Astrocyte (in vitro differentiated cells and primary cell): Measurements from ENCODE around the gene ADAMTS19. TPM values are rescaled to one million over a fixed set of nuclear protein-coding genes. Genes with fewer than 3 reads are reported as not detected.

Experiments
- DNase-seq: peaks from one replicate; pipeline ENCODE4 v3.0.0-alpha.2; 2010; ENCODE audit warnings: low read depth
- FAIRE-seq: peaks from 2 replicates; lab custom pipeline; 2011; peaks lifted over from hg19 to GRCh38; lab: Jason Lieb, UNC
- H2AFZ ChIP-seq: 2 replicates; pipeline ENCODE4 v1.6.0; 2012; ENCODE audit warnings: low read depth, low read length, inconsistent platforms
- H3K27ac ChIP-seq: 2 replicates; pipeline ENCODE4 v1.5.1; 2011; ENCODE audit warnings: low read depth, low read length, inconsistent platforms
- H3K27me3 ChIP-seq: 2 replicates; pipeline ENCODE4 v1.6.0; 2011; ENCODE audit warnings: low read length, inconsistent platforms; ENCODE audit not compliant: insufficient read depth
- H3K36me3 ChIP-seq: 2 replicates; pipeline ENCODE4 v1.5.1; 2011; ENCODE audit warnings: low read length, inconsistent platforms; ENCODE audit not compliant: insufficient read depth
- H3K4me1 ChIP-seq: 2 replicates; pipeline ENCODE4 v1.5.1; 2011; ENCODE audit warnings: low read length, inconsistent platforms; ENCODE audit not compliant: insufficient read depth
- H3K4me2 ChIP-seq: 2 replicates; pipeline ENCODE4 v1.6.0; 2012; ENCODE audit warnings: low read length, inconsistent platforms
- H3K4me3 ChIP-seq: 2 replicates; pipeline ENCODE4 v1.5.1; 2011; ENCODE audit warnings: low read depth, mild to moderate bottlenecking, low read length, inconsistent platforms; ENCODE audit not compliant: insufficient read depth
- H3K79me2 ChIP-seq: 2 replicates; pipeline ENCODE4 v1.6.0; 2012; ENCODE audit warnings: mild to moderate bottlenecking, low read length, inconsistent platforms; ENCODE audit not compliant: insufficient read depth
- H3K9ac ChIP-seq: 2 replicates; pipeline ENCODE4 v1.6.0; 2012; ENCODE audit warnings: mild to moderate bottlenecking, low read length, inconsistent platforms
- H3K9me3 ChIP-seq: 2 replicates; pipeline ENCODE4 v1.5.1; 2012; ENCODE audit warnings: low read depth, mild to moderate bottlenecking, low read length, inconsistent platforms; ENCODE audit not compliant: insufficient read depth
- H4K20me1 ChIP-seq: 2 replicates; pipeline ENCODE4 v1.6.0; 2012; ENCODE audit warnings: low read length, inconsistent platforms; ENCODE audit not compliant: insufficient read depth
- H3K27ac Mint-ChIP-seq: one replicate; pipeline ENCODE4 v1.8.0; 2021; ENCODE audit warnings: mild to moderate bottlenecking, mixed read lengths; ENCODE audit not compliant: unreplicated experiment
- H3K27me3 Mint-ChIP-seq: one replicate; pipeline ENCODE4 v1.8.0; 2021; ENCODE audit warnings: low read depth, mixed read lengths; ENCODE audit not compliant: unreplicated experiment
- H3K36me3 Mint-ChIP-seq: one replicate; pipeline ENCODE4 v1.8.0; 2021; ENCODE audit warnings: low read depth, mixed read lengths; ENCODE audit not compliant: unreplicated experiment
- H3K4me1 Mint-ChIP-seq: one replicate; pipeline ENCODE4 v1.8.0; 2021; ENCODE audit warnings: low read depth, mixed read lengths; ENCODE audit not compliant: unreplicated experiment
- H3K4me3 Mint-ChIP-seq: one replicate; pipeline ENCODE4 v1.8.0; 2021; ENCODE audit warnings: mild to moderate bottlenecking, moderate library complexity, mixed read lengths; ENCODE audit not compliant: unreplicated experiment
- H3K9me3 Mint-ChIP-seq: one replicate; pipeline ENCODE4 v1.8.0; 2021; ENCODE audit warnings: mild to moderate bottlenecking, mixed read lengths; ENCODE audit not compliant: unreplicated experiment
- EZH2 ChIP-seq: IDR thresholded peaks from 2 replicates; pipeline ENCODE4 v1.6.1; 2012; ENCODE audit warnings: mild to moderate bottlenecking, low read length, inconsistent platforms; ENCODE audit not compliant: insufficient read depth
- total RNA-seq: library from RNA; stranded (reverse); gene quantifications from 2 replicates; pipeline ENCODE4 v1.2.1, GENCODE V29; 2021
- TF ChIP-seq, protein P1 (sequence below): IDR thresholded peaks from 2 replicates; pipeline ENCODE4 v1.5.1; 2011; ENCODE audit warnings: low read depth, mild to moderate bottlenecking, inconsistent platforms, low read length, moderate library complexity; ENCODE audit not compliant: insufficient read depth

The ADAMTS19 gene
- total RNA-seq, 1 donor from 2014 or later: 0.61 TPM

DNA sequence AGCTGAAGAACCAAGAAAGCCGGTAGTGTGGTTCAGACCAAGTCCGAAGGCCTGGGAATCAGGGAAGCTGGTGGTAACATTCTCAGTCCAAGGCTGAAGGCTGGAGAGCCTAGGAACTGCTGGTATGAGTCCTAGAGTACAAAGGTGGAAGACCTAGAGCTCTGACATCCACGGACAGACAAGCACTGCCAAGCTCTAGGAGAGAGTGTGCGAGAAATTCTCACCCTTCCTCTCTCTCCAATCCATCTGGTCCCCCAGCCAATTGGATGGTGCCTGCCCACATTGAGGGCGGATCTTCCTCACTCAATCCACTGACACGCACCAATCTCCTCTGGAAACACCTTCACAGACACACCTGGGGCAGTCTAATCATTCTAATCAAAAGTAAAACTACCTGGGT is 19.7 kb upstream of the ADAMTS19 start:
- no peaks in the 10 kb centered on the region for H3K27me3 ChIP-seq
- no peaks in the 10 kb centered on the region for H3K79me2 ChIP-seq
- H3K4me2 ChIP-seq: no peak overlapping the region
- FAIRE-seq (no peak), DNase-seq (no peak)
- H3K9ac ChIP-seq: no peak overlapping the region
- no peaks in the 10 kb centered on the region for H3K4me1 ChIP-seq
- Mint-ChIP-seq H3K36me3 (no peaks in the 10 kb centered on the region), H3K4me3 (no peak overlapping the region), H3K9me3 (no peaks in the 10 kb centered on the region), H3K27me3 (no peaks in the 10 kb centered on the region), H3K27ac (no peak overlapping the region), H3K4me1 (no peaks in the 10 kb centered on the region)
- TF ChIP-seq, protein P1, sequence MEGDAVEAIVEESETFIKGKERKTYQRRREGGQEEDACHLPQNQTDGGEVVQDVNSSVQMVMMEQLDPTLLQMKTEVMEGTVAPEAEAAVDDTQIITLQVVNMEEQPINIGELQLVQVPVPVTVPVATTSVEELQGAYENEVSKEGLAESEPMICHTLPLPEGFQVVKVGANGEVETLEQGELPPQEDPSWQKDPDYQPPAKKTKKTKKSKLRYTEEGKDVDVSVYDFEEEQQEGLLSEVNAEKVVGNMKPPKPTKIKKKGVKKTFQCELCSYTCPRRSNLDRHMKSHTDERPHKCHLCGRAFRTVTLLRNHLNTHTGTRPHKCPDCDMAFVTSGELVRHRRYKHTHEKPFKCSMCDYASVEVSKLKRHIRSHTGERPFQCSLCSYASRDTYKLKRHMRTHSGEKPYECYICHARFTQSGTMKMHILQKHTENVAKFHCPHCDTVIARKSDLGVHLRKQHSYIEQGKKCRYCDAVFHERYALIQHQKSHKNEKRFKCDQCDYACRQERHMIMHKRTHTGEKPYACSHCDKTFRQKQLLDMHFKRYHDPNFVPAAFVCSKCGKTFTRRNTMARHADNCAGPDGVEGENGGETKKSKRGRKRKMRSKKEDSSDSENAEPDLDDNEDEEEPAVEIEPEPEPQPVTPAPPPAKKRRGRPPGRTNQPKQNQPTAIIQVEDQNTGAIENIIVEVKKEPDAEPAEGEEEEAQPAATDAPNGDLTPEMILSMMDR: no peak
- TF ChIP-seq EZH2: no peak
- no peak overlapping the region for H2AFZ ChIP-seq
- no peak overlapping the region for H3K4me3 ChIP-seq
- H3K9me3 ChIP-seq: no peaks in the 10 kb centered on the region
- H4K20me1 ChIP-seq: no peaks in the 10 kb centered on the region
- no peaks in the 10 kb centered on the region for H3K36me3 ChIP-seq
- H3K27ac ChIP-seq: no peak overlapping the region

DNA sequence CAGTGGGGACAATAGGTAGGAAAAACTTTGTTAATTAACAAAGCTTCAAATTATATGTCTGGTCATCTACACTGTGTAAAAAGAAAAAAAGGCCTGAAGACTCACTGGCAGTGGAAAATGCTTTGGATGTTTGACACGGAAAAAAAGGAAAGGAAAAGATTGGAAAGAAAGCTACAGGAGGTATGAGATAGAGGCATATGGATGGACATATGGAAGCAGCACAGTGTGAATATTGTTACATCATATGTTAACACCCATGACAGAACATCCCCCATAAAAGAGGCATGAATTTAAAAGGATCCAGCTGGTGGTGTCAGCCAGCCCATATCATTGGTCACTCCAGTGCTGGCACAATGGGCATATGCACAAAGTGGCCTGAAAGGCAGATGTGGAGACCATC is 19.0 kb upstream of the ADAMTS19 start:
- Histone ChIP-seq H3K9ac (no peak overlapping the region), H3K27ac (no peak overlapping the region), H3K4me3 (no peak overlapping the region), H4K20me1 (no peaks in the 10 kb centered on the region), H3K27me3 (no peaks in the 10 kb centered on the region), H3K4me2 (no peak overlapping the region), H3K4me1 (no peaks in the 10 kb centered on the region), H2AFZ (no peak overlapping the region), H3K79me2 (no peaks in the 10 kb centered on the region), H3K9me3 (no peaks in the 10 kb centered on the region), H3K36me3 (no peaks in the 10 kb centered on the region)
- no peak for FAIRE-seq
- H3K27ac Mint-ChIP-seq: no peak overlapping the region
- no peaks in the 10 kb centered on the region for H3K4me1 Mint-ChIP-seq
- H3K4me3 Mint-ChIP-seq: no peak overlapping the region
- H3K27me3 Mint-ChIP-seq: no peaks in the 10 kb centered on the region
- H3K36me3 Mint-ChIP-seq: no peaks in the 10 kb centered on the region
- H3K9me3 Mint-ChIP-seq: no peaks in the 10 kb centered on the region
- TF ChIP-seq, protein P1: no peak
- TF ChIP-seq EZH2: no peak
- no peak for DNase-seq

DNA sequence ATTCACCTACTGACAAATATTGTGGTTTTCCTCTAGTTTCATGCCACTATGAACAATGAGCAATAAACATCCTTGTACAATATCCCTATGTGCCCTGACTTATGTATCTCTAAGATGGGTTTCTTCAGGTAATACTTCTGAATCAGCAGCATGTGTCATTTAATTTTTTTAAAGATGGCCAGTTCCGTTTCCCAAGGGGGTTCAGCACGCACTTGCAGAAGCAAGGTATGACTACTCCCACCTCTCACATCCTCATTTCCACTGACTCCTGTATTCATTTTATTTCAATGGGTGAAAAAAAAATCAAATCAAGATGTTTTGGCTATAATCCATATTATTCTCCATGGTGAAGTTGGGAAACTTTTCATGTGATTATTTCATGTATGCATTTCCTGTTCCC is 14.7 kb upstream of the ADAMTS19 start:
- TF ChIP-seq, protein P1: no peak
- TF ChIP-seq EZH2: no peak
- no peaks in the 10 kb centered on the region for H3K36me3 Mint-ChIP-seq
- H3K9me3 Mint-ChIP-seq: no peaks in the 10 kb centered on the region
- no peaks in the 10 kb centered on the region for H3K4me1 Mint-ChIP-seq
- H3K27ac Mint-ChIP-seq: no peak overlapping the region
- Histone ChIP-seq H3K9ac (no peak overlapping the region), H3K27ac (no peak overlapping the region), H3K9me3 (no peaks in the 10 kb centered on the region), H3K79me2 (no peaks in the 10 kb centered on the region), H3K27me3 (no peaks in the 10 kb centered on the region), H2AFZ (no peak overlapping the region), H3K36me3 (no peaks in the 10 kb centered on the region), H3K4me1 (no peaks in the 10 kb centered on the region), H3K4me2 (no peak overlapping the region), H3K4me3 (no peak overlapping the region), H4K20me1 (no peaks in the 10 kb centered on the region)
- DNase-seq (no peak), FAIRE-seq (no peak)
- H3K4me3 Mint-ChIP-seq: no peak overlapping the region
- H3K27me3 Mint-ChIP-seq: no peaks in the 10 kb centered on the region
